IMR-90 (cell line): ENCODE data around the gene MYL11. TPM values are rescaled to one million over a fixed set of nuclear protein-coding genes. Genes with fewer than 3 reads are reported as not detected.
A peak's percentile ranks its signal among the peaks of the same experiment; 100 is the strongest.

ENCODE experiments used
- ATAC-seq: fragments of 200-7000 bp; cut with Tn5 transposase; 2 replicates; pipeline ENCODE4 v1.9.1; 2020; ENCODE audit warnings: low read depth, mild to moderate bottlenecking, moderate library complexity
- BruUV-seq: library from RNA; stranded (reverse); fragments of 400-500 nt; replicated peaks from 2 replicates; lab custom pipeline; 2021; lab: Mats Ljungman, UMichigan
- CTCF ChIA-PET: fragments of 300-600 bp; formaldehyde crosslinking; extraction: SDS; loops from one replicate; lab custom pipeline; 2021; ENCODE audit warnings: antibody characterized with exemption; lab: Yijun Ruan, JAX
- POLR2A ChIA-PET: fragments of 300-600 bp; sonication (Branson Sonifier 250); formaldehyde crosslinking; loops from one replicate; lab custom pipeline; 2022; ENCODE audit warnings: antibody characterized with exemption; ENCODE audit not compliant: unreplicated experiment; lab: Charles Lee
- DNase-seq: peaks from one replicate; pipeline ENCODE4 v3.0.0; 2013
- H2AFZ ChIP-seq: replicated peaks from 2 replicates; pipeline ENCODE3; 2013; ENCODE audit warnings: low read length, mild to moderate bottlenecking; ENCODE audit not compliant: poor library complexity
- H2AK5ac ChIP-seq: 2 replicates; pipeline ENCODE4 v1.6.1; 2013; ENCODE audit warnings: low read depth, low read length, inconsistent platforms
- H2AK9ac ChIP-seq: replicated peaks from 2 replicates; pipeline ENCODE3; 2013; ENCODE audit warnings: mild to moderate bottlenecking, low read depth, low read length, moderate library complexity; ENCODE audit not compliant: poor library complexity
- H2BK120ac ChIP-seq: 2 replicates; pipeline ENCODE4 v1.6.1; 2013; ENCODE audit warnings: low read depth, low read length, inconsistent platforms
- H2BK15ac ChIP-seq: 3 replicates; pipeline ENCODE4 v1.6.1; 2013; ENCODE audit warnings: low read depth, low read length, inconsistent platforms
- H2BK20ac ChIP-seq: 2 replicates; pipeline ENCODE4 v1.6.1; 2013; ENCODE audit warnings: low read depth, mild to moderate bottlenecking, inconsistent platforms, low read length, moderate library complexity
- H2BK5ac ChIP-seq: 2 replicates; pipeline ENCODE4 v1.6.1; 2013; ENCODE audit warnings: mild to moderate bottlenecking, low read depth, low read length, inconsistent platforms; ENCODE audit not compliant: poor library complexity, severe bottlenecking
- H3K14ac ChIP-seq: replicated peaks from 2 replicates; pipeline ENCODE4 v1.6.1; 2013; ENCODE audit warnings: low read depth, low read length, inconsistent platforms
- H3K18ac ChIP-seq: 2 replicates; pipeline ENCODE4 v1.6.1; 2013; ENCODE audit warnings: low read depth, low read length, control low read depth
- H3K23ac ChIP-seq: 2 replicates; pipeline ENCODE4 v1.6.1; 2013; ENCODE audit warnings: low read depth, low read length, inconsistent platforms
- H3K27ac ChIP-seq: 2 replicates; pipeline ENCODE4 v1.5.1; 2013; ENCODE audit warnings: mild to moderate bottlenecking, control low read depth, low read length; ENCODE audit not compliant: insufficient read depth
- H3K27me3 ChIP-seq: 2 replicates; pipeline ENCODE4 v1.6.1; 2013; ENCODE audit warnings: low read length; ENCODE audit not compliant: control insufficient read depth, insufficient read depth
- H3K36me3 ChIP-seq: 2 replicates; pipeline ENCODE4 v1.6.1; 2013; ENCODE audit warnings: low read length, mixed read lengths; ENCODE audit not compliant: control insufficient read depth, insufficient read depth
- H3K4ac ChIP-seq: 2 replicates; pipeline ENCODE4 v1.6.1; 2013; ENCODE audit warnings: low read depth, low read length, inconsistent platforms
- H3K4me1 ChIP-seq: 2 replicates; pipeline ENCODE4 v1.6.1; 2013; ENCODE audit warnings: low read length, mixed read lengths; ENCODE audit not compliant: control insufficient read depth, insufficient read depth
- H3K4me2 ChIP-seq: 2 replicates; pipeline ENCODE4 v1.6.1; 2013; ENCODE audit warnings: low read depth, mild to moderate bottlenecking, control low read depth, low read length, moderate library complexity
- H3K4me3 ChIP-seq: 2 replicates; pipeline ENCODE4 v1.5.1; 2013; ENCODE audit warnings: low read depth, mild to moderate bottlenecking, control low read depth, low read length, moderate library complexity; ENCODE audit not compliant: insufficient read depth
- H3K56ac ChIP-seq: 2 replicates; pipeline ENCODE4 v1.6.1; 2013; ENCODE audit warnings: low read length, inconsistent platforms; ENCODE audit not compliant: insufficient read depth; ENCODE audit errors: extremely low read depth
- H3K79me1 ChIP-seq, 2 experiments: 2 replicates each; pipeline ENCODE4 v1.6.1; 2013; ENCODE audit warnings: low read length in 2 of 2, inconsistent platforms in 1 of 2, low read depth in 1 of 2
- H3K9ac ChIP-seq: 2 replicates; pipeline ENCODE4 v1.6.1; 2013; ENCODE audit warnings: low read depth, low read length, control low read depth
- H3K9me1 ChIP-seq: 2 replicates; pipeline ENCODE4 v1.6.1; 2013; ENCODE audit warnings: low read length, inconsistent platforms; ENCODE audit not compliant: insufficient read depth
- H3K9me3 ChIP-seq: 2 replicates; pipeline ENCODE4 v1.6.1; 2013; ENCODE audit warnings: low read length; ENCODE audit not compliant: control insufficient read depth, insufficient read depth
- H4K20me1 ChIP-seq: 2 replicates; pipeline ENCODE4 v1.6.1; 2013; ENCODE audit warnings: low read length, inconsistent platforms; ENCODE audit not compliant: insufficient read depth
- H4K5ac ChIP-seq: 2 replicates; pipeline ENCODE4 v1.6.1; 2013; ENCODE audit warnings: mild to moderate bottlenecking, low read depth, low read length, control low read depth
- H4K8ac ChIP-seq, 2 experiments: 2 replicates each; pipeline ENCODE4 v1.6.1; 2013; ENCODE audit warnings: low read depth in 2 of 2, low read length in 2 of 2, control low read depth in 1 of 2, inconsistent platforms in 1 of 2
- H4K91ac ChIP-seq: 2 replicates; pipeline ENCODE4 v1.6.1; 2013; ENCODE audit warnings: low read depth, low read length, inconsistent platforms; ENCODE audit not compliant: insufficient read depth
- CEBPB ChIP-seq: IDR thresholded peaks from 2 replicates; pipeline ENCODE4 v1.6.1; 2012; ENCODE audit warnings: low read depth, low read length, improper control_type of control experiment
- CHD1 ChIP-seq: IDR thresholded peaks from 2 replicates; pipeline ENCODE4 v1.6.1; 2012; ENCODE audit warnings: low read depth, low read length, improper control_type of control experiment
- MAZ ChIP-seq: IDR thresholded peaks from 2 replicates; pipeline ENCODE4 v1.6.1; 2012; ENCODE audit warnings: low read depth, mild to moderate bottlenecking, low read length, improper control_type of control experiment, moderate library complexity, borderline replicate concordance
- NFE2L2 ChIP-seq: fragments of 150-350 bp; IDR thresholded peaks from 2 replicates; pipeline ENCODE4 v1.6.1; 2016; ENCODE audit warnings: low read depth, mild to moderate bottlenecking, low read length
- POLR2A ChIP-seq: IDR thresholded peaks from 2 replicates; pipeline ENCODE4 v1.6.1; 2012; ENCODE audit warnings: mild to moderate bottlenecking, low read depth, low read length
- RAD21 ChIP-seq: IDR thresholded peaks from 2 replicates; pipeline ENCODE4 v1.6.1; 2012; ENCODE audit warnings: low read length, improper control_type of control experiment
- WGBS, 2 experiments: methylation state at CpG; one replicate each; pipeline versions ENCODE4 v1.1.5 to v1.1.7; 2013; ENCODE audit warnings: missing lambda C conversion rate in 2 of 2; ENCODE audit not compliant: insufficient read length in 1 of 2; ENCODE audit errors: extremely low coverage in 2 of 2; 5-methylcytosine and 5-hydroxymethylcytosine counted together
- dilution Hi-C: fragments of 300-500 bp; cut with HindIII; formaldehyde crosslinking; loops from one replicate; pipeline ENCODE4 v1.14.3; 2018; ENCODE audit warnings: low sequenced_read_pairs; ENCODE audit not compliant: unreplicated experiment
- in situ Hi-C: fragments of 300-500 bp; cut with MboI; formaldehyde crosslinking; loops from 3 replicates; pipeline ENCODE4 v1.14.3; 2019; ENCODE audit warnings: low sequenced_read_pairs, inconsistent platforms, mixed read lengths
- intact Hi-C: fragments of 100-400 bp; cut with micrococcal nuclease; formaldehyde crosslinking; loops from 2 replicates; pipeline ENCODE4 v1.10.0; 2022
- polyA plus RNA-seq, 3 experiments: library from polyadenylated mRNA; depleted of rRNA; stranded (reverse); fragments of >200 nt; gene quantifications; 2 replicates each; pipeline ENCODE4 v1.2.3, GENCODE V29; 2012; ENCODE audit warnings: low replicate concordance in 1 of 3
- total RNA-seq: library from RNA; depleted of rRNA; stranded (reverse); fragments of >200 nt; gene quantifications from 2 replicates; pipeline ENCODE4 v1.2.3, GENCODE V29; 2012
- TF ChIP-seq, protein P1 (sequence below): fragments of 150-350 bp; IDR thresholded peaks from 2 replicates; pipeline ENCODE4 v1.6.1; 2016; ENCODE audit warnings: low read depth, mild to moderate bottlenecking, low read length, moderate library complexity, borderline replicate concordance

Gene MYL11
- total and polyA plus RNA-seq, 2 of the 4 experiments (the other 2 are of a cell fraction): 1.1 TPM; not detected in 1

DNA sequence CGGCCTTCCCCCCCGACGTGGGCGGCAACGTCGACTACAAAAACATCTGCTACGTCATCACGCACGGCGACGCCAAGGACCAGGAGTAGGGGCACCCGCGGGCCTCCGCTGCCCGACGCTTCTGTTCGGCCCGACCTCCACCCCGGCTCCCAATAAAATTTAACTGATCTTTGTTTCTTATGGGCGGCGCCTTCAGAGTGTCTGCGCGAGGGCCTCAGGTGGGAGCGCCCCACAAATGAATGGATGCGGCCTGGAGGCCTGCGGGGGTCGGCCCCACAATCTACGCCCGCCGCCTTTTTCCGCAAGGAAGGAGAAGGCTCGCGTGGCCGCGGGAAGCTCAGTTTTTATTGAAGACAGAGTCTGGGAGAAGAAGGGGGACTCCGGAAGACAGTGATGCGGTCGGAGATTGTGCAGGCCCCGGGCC lies 3.2 kb downstream of the MYL11 start:
- Histone ChIP-seq H2AFZ (peak overlapping the region; percentile 99), H3K4me3 (peak overlapping the region; percentile 49), H3K23ac (peak overlapping the region; percentile 59), H2BK15ac (no peak overlapping the region), H2BK5ac (peak overlapping the region; percentile 88), H4K20me1 (peaks cover 10% of the 10 kb centered on the region), H3K4me2 (peak overlapping the region; percentile 72), H2AK5ac (peak overlapping the region; percentile 38; the same call in 1 of the 2 replicates), H2BK20ac (no peak overlapping the region), H4K91ac (peak overlapping the region; percentile 96), H4K8ac (peak overlapping the region; percentile 98 to 99), H3K79me1 (peaks cover 5 to 30% of the 10 kb centered on the region in 2 experiments), H3K14ac (peak overlapping the region; percentile 96), H3K9me1 (peaks cover 16% of the 10 kb centered on the region), H3K9ac (peak overlapping the region; percentile 72), H2BK120ac (peak overlapping the region; percentile 50; the same call in 1 of the 2 replicates), H3K56ac (peak overlapping the region; percentile 89), H4K5ac (peak overlapping the region; percentile 75), H3K4me1 (peaks cover 7% of the 10 kb centered on the region), H3K18ac (peak overlapping the region; percentile 49; the same call in 1 of the 2 replicates), H3K36me3 (no peaks in the 10 kb centered on the region), H3K4ac (peak overlapping the region; percentile 98), H3K27me3 (no peaks in the 10 kb centered on the region), H2AK9ac (peak overlapping the region; percentile 100), H3K9me3 (no peaks in the 10 kb centered on the region), H3K27ac (peak overlapping the region; percentile 89)
- TF ChIP-seq NFE2L2 (no peak), MAZ (0 out of 2 replicates have a peak, but pooled peaks have one; percentile 11), CEBPB (no peak), RAD21 (no peak), POLR2A (peak; percentile 85; the same call in 1 of the 2 replicates), CHD1 (no peak)
- TF ChIP-seq, protein P1, sequence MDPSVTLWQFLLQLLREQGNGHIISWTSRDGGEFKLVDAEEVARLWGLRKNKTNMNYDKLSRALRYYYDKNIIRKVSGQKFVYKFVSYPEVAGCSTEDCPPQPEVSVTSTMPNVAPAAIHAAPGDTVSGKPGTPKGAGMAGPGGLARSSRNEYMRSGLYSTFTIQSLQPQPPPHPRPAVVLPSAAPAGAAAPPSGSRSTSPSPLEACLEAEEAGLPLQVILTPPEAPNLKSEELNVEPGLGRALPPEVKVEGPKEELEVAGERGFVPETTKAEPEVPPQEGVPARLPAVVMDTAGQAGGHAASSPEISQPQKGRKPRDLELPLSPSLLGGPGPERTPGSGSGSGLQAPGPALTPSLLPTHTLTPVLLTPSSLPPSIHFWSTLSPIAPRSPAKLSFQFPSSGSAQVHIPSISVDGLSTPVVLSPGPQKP: no peak
- ATAC-seq (peak; percentile 64), DNase-seq (peak; percentile 85)
- no TSS peak for BruUV-seq
- in situ Hi-C loops: no loop called here
- ChIA-PET CTCF (no interaction called here), POLR2A (no interaction called here)
- intact Hi-C loops: loop anchor here (2.0 kb wide), 1 partner anchor 17 kb away; the partner anchor contains the start of gene ZNF48
- WGBS, 2 experiments: 0% methylated on average over 15 of the region's 39 CpGs; no CpG with 5 or more reads in 1 of the 2 experiments
- dilution Hi-C loops: no loop called here
